Esophagus squamous epithelium (tissue), 5 donors: ENCODE results near the gene SNX9. TPM values are rescaled to one million over a fixed set of nuclear protein-coding genes. Genes with fewer than 3 reads are reported as not detected.
A peak's percentile ranks its signal among the peaks of the same experiment; 100 is the strongest.

Experiments used
- DNase-seq: peaks from one replicate; lab custom pipeline; 2025; lab: John Stamatoyannopoulos, UW
- H3K27ac ChIP-seq, 4 donors: fragments of 200-600 bp; sonication (generic); one replicate each; pipeline ENCODE4 v1.5.1; 2016 to 2019; ENCODE audit warnings: mild to moderate bottlenecking in 1 of 4
- H3K27me3 ChIP-seq, 4 donors: fragments of 200-600 bp; sonication (generic); 1 replicate in 3 of 4; 2 replicates in 1 of 4; pipeline versions ENCODE4 v1.5.1 to v1.6.0; 2017 to 2021; ENCODE audit warnings: antibody characterized with exemption in 1 of 4
- H3K36me3 ChIP-seq, 3 donors: fragments of 200-600 bp; sonication (generic); one replicate each; pipeline ENCODE4 v1.5.1; 2016 to 2019
- H3K4me1 ChIP-seq, 3 donors: fragments of 200-600 bp; sonication (generic); one replicate each; pipeline ENCODE4 v1.5.1; 2017 to 2019
- H3K4me3 ChIP-seq, 4 donors: fragments of 200-600 bp; sonication (generic); 1 replicate in 3 of 4; 2 replicates in 1 of 4; pipeline ENCODE4 v1.5.1; 2016 to 2019; ENCODE audit warnings: mild to moderate bottlenecking in 2 of 4, moderate library complexity in 1 of 4
- H3K9me3 ChIP-seq, 3 donors: fragments of 200-600 bp; sonication (generic); one replicate each; pipeline ENCODE4 v1.5.1; 2016 to 2019
- CTCF ChIP-seq, 6 experiments: fragments of 450-650 bp in 4 of 6; fragments of 200-600 bp in 2 of 6; sonication (generic) in 2 of 6; IDR thresholded peaks; one replicate each; pipeline ENCODE4 v1.5.1; 2016 to 2019; ENCODE audit warnings: antibody characterized with exemption in 6 of 6, mild to moderate bottlenecking in 4 of 6, moderate library complexity in 4 of 6
- POLR2A ChIP-seq, 4 donors: fragments of 450-650 bp; IDR thresholded peaks; one replicate each; pipeline ENCODE4 v1.6.1; 2017; ENCODE audit warnings: antibody characterized with exemption in 4 of 4, mild to moderate bottlenecking in 4 of 4, moderate library complexity in 3 of 4
- WGBS, 2 donors: methylation state at CpG; one replicate each; pipeline ENCODE4 v1.1.5; 2018; 5-methylcytosine and 5-hydroxymethylcytosine counted together
- intact Hi-C: fragments of 100-400 bp; cut with DNase I; formaldehyde crosslinking; loops from one replicate; pipeline ENCODE4 v1.15.0; 2022
- total RNA-seq, 4 donors: library from RNA; depleted of rRNA; stranded (reverse); fragments of >200 nt; gene quantifications; one replicate each; pipeline ENCODE4 v1.1.0, GENCODE V29; 2016
- donor health status: DM: yes; HTN: yes; CAD: no.

SNX9 gene
- total RNA-seq, 4 donors from 2014 or later: 19.9 to 39.9 (median 33.5) TPM

GRCh38 chr6:157867981-157868380, 44.9 kb downstream of the SNX9 start:
- Histone ChIP-seq H3K36me3 (peaks cover 0 to 36% (median 0%) of the 10 kb centered on the region in 3 donors), H3K4me1 (peaks cover 0 to 32% (median 15%) of the 10 kb centered on the region in 3 donors), H3K27ac (no peak overlapping the region), H3K9me3 (no peaks in the 10 kb centered on the region), H3K27me3 (no peaks in the 10 kb centered on the region), H3K4me3 (no peak overlapping the region)
- no peak for DNase-seq
- TF ChIP-seq POLR2A (IDR thresholded peaks at IDR 0.05) (no peak), CTCF (IDR thresholded peaks at IDR 0.05) (no peak)
- intact Hi-C loops: loop anchor here (5.0 kb wide), 1 partner anchor 111 kb away; no protein-coding TSS in a partner anchor

DNA sequence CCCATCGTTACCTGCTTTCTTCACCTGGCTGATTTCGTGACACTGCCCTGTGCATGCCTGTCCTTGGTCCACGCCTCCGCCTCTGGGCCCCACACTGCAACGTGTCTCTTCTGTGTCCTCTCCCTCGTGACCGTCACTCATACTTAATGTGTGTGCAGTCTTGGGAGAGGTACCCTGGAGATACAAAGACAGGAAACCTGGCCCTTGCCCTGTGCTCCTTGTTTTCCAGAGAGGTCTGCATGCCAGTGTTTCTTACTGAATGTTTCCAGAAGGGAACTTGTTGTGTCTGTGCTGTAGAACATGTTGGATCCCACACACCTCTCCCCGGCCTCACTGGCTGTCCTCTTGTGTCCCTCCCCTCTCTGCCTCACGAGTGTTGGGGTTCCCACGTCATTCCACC, 45.8 kb downstream of the SNX9 start:
- H3K4me1 ChIP-seq: peaks cover 0 to 31% (median 15%) of the 10 kb centered on the region in 3 donors
- H3K4me3 ChIP-seq: no peak overlapping the region
- H3K36me3 ChIP-seq: peaks cover 0 to 36% (median 0%) of the 10 kb centered on the region in 3 donors
- no peaks in the 10 kb centered on the region for H3K9me3 ChIP-seq
- H3K27me3 ChIP-seq: no peaks in the 10 kb centered on the region
- no peak for DNase-seq
- intact Hi-C loops: loop anchor here (5.0 kb wide), 1 partner anchor 112 kb away; no protein-coding TSS in a partner anchor
- TF ChIP-seq POLR2A (IDR thresholded peaks at IDR 0.05) (no peak), CTCF (IDR thresholded peaks at IDR 0.05) (no peak)
- no peak overlapping the region for H3K27ac ChIP-seq
- WGBS, 2 donors: 82% methylated on average over 9 to 10 of the region's 10 CpGs

DNA sequence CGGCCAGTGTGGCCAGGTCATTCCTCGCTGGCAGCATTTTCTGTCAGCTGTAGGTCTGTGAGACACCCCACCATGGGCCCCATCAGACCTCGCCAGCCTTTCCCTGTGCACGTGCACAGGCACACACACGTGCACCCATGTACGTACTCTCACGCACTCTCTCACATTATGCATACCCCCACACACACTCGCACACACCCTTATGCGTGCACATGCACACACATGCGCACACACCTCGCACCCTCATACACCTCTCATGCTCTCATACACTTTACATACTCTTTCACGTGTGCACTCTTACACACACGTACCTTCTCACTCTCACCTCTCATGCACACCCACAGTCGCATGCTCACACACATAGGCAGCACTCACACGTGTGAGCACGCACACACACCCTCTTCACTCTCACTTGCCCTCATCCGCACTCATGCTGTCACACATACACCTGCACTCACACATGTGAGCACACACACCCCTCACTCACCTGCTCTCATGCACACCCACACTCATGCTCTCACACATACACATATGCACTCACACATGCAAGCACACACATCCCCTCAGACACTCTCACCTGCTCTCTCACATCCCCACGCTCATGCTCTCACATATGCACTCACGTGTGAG, 46.7 kb downstream of the SNX9 start:
- Histone ChIP-seq H3K27ac (no peak overlapping the region), H3K4me1 (peaks cover 0 to 24% (median 15%) of the 10 kb centered on the region in 3 donors), H3K4me3 (no peak overlapping the region), H3K27me3 (no peaks in the 10 kb centered on the region), H3K9me3 (no peaks in the 10 kb centered on the region), H3K36me3 (peaks cover 0 to 46% (median under 1%) of the 10 kb centered on the region in 3 donors)
- DNase-seq: no peak
- intact Hi-C loops: loop anchor here (5.0 to 10.0 kb wide), 2 partner anchors 112 to 205 kb away; no protein-coding TSS in a partner anchor
- TF ChIP-seq POLR2A (IDR thresholded peaks at IDR 0.05) (no peak), CTCF (IDR thresholded peaks at IDR 0.05) (no peak)
- 94 to 95% methylated on average over 19 of the region's 19 CpGs for WGBS, 2 donors

- intact Hi-C loops: loop anchor here (10.0 kb wide), 1 partner anchor 209 kb away; no protein-coding TSS in a partner anchor
Observed at GRCh38 chr6:157873735-157874344, 50.8 kb downstream of the SNX9 start.

More at GRCh38 chr6:157873735-157874344, 50.8 kb downstream of the SNX9 start:
- Histone ChIP-seq H3K4me1 (peaks cover 0 to 4% (median 0%) of the 10 kb centered on the region in 3 donors), H3K27ac (no peak overlapping the region), H3K36me3 (peaks cover 5 to 78% (median 10%) of the 10 kb centered on the region in 3 donors), H3K4me3 (no peak overlapping the region), H3K9me3 (no peaks in the 10 kb centered on the region), H3K27me3 (no peaks in the 10 kb centered on the region)
- TF ChIP-seq CTCF (IDR thresholded peaks at IDR 0.05) (peak; percentile 66 to 90 (median 82)), POLR2A (IDR thresholded peaks at IDR 0.05) (no peak)
- peak; percentile 5 for DNase-seq
- WGBS, 2 donors: 43 to 51% methylated on average over 6 to 8 of the region's 9 CpGs
